GM21515 (cell line): ENCODE measurements around the gene VASH1.

Experiments used
- ATAC-seq: cut with Tn5 transposase; IDR thresholded peaks from one replicate; pipeline ENCODE4 v1.9.1; 2021; ENCODE audit not compliant: unreplicated experiment

The VASH1 gene

GRCh38 chr14:76770521-76771436, 9.5 kb downstream of the VASH1 start:
- no peak for ATAC-seq

- ATAC-seq: no peak
These were observed 10.2 kb downstream of the VASH1 start for GRCh38 chr14:76771437-76771980.

- no peak for ATAC-seq
These were observed 11.3 kb downstream of the VASH1 start for GRCh38 chr14:76772300-76773187.

- no peak for ATAC-seq
These were observed 12.1 kb downstream of the VASH1 start for GRCh38 chr14:76773188-76773885.

GRCh38 chr14:76773956-76774820, 12.9 kb downstream of the VASH1 start:
- ATAC-seq: no peak

GRCh38 chr14:76774821-76775694, 13.8 kb downstream of the VASH1 start:
- ATAC-seq: no peak

- ATAC-seq: no peak
These were observed 14.6 kb downstream of the VASH1 start for GRCh38 chr14:76775695-76776427.

- ATAC-seq: no peak
These were observed 15.4 kb downstream of the VASH1 start for GRCh38 chr14:76776428-76777251.

GRCh38 chr14:76777721-76778120, 16.5 kb downstream of the VASH1 start:
- ATAC-seq: no peak

GRCh38 chr14:76778546-76779215, 17.4 kb downstream of the VASH1 start:
- ATAC-seq: no peak

GRCh38 chr14:76779221-76780057, 18.2 kb downstream of the VASH1 start:
- ATAC-seq: no peak

GRCh38 chr14:76780058-76780345, 18.7 kb downstream of the VASH1 start:
- ATAC-seq: no peak

- ATAC-seq: no peak
These were observed 19.1 kb downstream of the VASH1 start for GRCh38 chr14:76780360-76780759.

GRCh38 chr14:76780875-76781647, 19.8 kb downstream of the VASH1 start:
- ATAC-seq: no peak

- ATAC-seq: no peak
These were observed 20.4 kb downstream of the VASH1 start for GRCh38 chr14:76781648-76782051.
